ENCODE measurements around the gene HIVEP3.
A peak's percentile ranks its signal among the peaks of the same experiment; 100 is the strongest.

The HIVEP3 gene

DNA sequence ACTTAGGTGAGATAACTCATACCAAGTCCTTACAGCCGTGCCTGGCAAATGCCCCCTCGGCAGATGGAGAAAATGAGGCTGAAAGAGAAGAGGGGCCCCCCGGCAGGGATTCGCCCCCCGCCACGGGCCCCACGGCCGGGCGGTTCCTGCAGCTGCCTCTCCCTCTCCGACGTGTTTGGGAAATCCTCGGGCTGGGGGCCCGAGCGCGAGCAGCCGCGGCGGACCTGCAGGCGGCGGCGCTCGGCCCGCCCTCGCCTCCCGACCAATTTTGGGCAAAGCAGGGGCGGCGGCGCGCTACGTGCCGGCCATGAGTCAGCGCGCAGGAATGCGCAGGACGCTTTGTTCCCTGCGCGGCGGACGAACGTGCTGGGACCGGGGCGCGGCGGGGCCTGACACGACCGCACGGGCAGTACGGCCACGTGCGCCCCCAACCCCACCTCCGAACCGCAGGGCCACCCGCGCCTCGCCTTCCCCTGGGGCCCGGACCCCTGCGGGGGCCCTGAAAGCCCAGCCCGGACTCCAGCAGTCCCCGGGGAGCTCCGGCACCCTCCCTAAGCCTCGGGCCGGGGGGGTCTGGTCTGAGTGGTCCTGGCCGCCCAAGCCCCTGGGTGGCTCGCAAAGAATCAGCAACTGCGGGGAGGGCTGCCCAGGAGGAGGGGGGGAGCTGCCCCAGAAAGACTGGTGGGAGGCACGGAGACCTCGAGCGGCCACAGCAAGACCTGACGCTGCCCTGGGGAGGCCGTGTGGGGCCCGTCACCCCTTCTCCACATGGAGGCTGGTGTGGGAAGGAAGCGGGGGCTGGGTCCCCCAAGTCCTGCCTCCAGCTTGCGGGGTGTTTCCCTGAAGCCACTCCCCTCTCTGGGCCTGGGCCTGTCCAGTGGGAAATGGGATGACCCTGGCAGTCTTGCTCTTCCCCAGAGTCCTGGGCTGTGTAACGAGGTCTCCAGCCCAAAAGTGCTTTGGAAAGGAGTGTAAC, 422.4 kb downstream of the HIVEP3 start:
- DNase-seq (ENCODE audit: extremely low read depth, low read depth), result peak; percentile 57
- TF ChIP-seq CTCF (IDR thresholded peaks at IDR 0.05; ENCODE audit: low read depth, low read length), result no peak

GRCh38 chr1:41495210-41495948, 423.3 kb downstream of the HIVEP3 start:
- peak; percentile 12; the same call in 1 of the 2 replicates for TF ChIP-seq CTCF (IDR thresholded peaks at IDR 0.05; ENCODE audit: low read depth, low read length)
- DNase-seq (ENCODE audit: extremely low read depth, low read depth), result no peak

- TF ChIP-seq CTCF (IDR thresholded peaks at IDR 0.05; ENCODE audit: low read depth, low read length), result no peak
- no peak for DNase-seq (ENCODE audit: extremely low read depth, low read depth)
Measured at GRCh38 chr1:41494351-41495209, 424.1 kb downstream of the HIVEP3 start.

DNA sequence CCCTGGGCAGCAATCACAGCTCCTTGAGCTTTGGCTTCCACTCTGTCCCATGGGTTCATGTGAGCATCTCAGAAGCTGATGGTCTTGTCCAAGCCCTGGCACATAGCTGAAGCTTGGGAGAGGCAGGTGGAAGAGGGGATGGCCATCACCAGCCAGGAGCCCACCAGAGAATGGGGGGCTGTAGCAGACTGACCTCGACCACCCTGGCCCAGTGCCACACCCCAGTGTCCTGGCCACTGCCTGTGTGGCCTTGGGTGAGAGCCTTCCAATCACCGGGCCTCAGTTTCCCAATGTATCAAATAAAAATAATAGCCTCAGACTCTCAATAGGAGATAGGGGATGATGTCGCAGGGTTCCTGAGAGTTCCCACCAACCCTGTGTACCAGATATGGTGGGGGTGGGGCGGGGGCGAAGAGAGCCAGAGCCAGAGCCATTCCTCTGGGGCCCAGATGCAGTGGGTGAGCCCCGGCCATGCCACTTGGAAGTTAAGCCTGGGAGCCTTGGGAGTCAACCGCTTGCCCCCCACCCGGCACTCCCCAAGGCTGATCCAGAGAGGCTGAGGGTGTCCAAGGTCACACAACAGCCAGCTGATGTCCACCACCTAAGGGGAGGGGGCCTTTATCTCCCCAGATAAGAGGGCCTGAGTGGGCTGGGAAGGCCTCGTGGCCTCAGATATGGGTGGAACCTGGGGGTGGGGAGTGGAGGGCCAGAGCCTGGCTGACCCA, 424.9 kb downstream of the HIVEP3 start:
- no peak for DNase-seq (ENCODE audit: extremely low read depth, low read depth)
- no peak for TF ChIP-seq CTCF (IDR thresholded peaks at IDR 0.05; ENCODE audit: low read depth, low read length)

DNA sequence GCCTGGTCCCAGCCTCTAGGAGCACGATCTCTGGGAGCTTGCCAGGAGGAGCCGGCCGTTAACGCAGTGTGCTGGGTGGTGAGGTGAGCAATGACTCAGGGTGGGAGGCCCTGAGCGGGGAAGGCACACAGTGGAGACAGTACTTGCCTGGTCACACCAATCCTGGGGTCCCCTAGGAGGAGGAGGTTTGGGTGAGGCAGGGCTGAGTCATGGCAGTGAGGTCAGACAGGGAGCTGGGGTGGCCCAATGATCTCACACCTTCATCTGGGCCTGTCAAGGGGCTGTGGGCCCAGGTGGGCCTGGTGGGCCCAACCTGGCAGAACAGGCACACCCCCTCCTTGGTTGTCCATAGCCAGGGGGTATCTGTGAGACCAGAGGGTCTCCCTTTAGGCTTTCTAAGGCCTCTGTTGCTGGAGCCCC, 425.6 kb downstream of the HIVEP3 start:
- DNase-seq (ENCODE audit: extremely low read depth, low read depth), result peak; percentile 14
- TF ChIP-seq CTCF (IDR thresholded peaks at IDR 0.05; ENCODE audit: low read depth, low read length), result no peak

- TF ChIP-seq CTCF (IDR thresholded peaks at IDR 0.05; ENCODE audit: low read depth, low read length), result peak; percentile 48
- DNase-seq (ENCODE audit: extremely low read depth, low read depth), result no peak
Measured at GRCh38 chr1:41492341-41492848, 426.3 kb downstream of the HIVEP3 start.

All from AG09319 (cell line).